Astrocyte (in vitro differentiated cells and primary cell): Measurements from ENCODE around the gene S100A9. TPM values are rescaled to one million over a fixed set of nuclear protein-coding genes. Genes with fewer than 3 reads are reported as not detected.

Experiments
- DNase-seq: peaks from one replicate; pipeline ENCODE4 v3.0.0-alpha.2; 2010; ENCODE audit warnings: low read depth
- FAIRE-seq: peaks from 2 replicates; lab custom pipeline; 2011; peaks lifted over from hg19 to GRCh38; lab: Jason Lieb, UNC
- H2AFZ ChIP-seq: 2 replicates; pipeline ENCODE4 v1.6.0; 2012; ENCODE audit warnings: low read depth, low read length, inconsistent platforms
- H3K27ac ChIP-seq: 2 replicates; pipeline ENCODE4 v1.5.1; 2011; ENCODE audit warnings: low read depth, low read length, inconsistent platforms
- H3K27me3 ChIP-seq: 2 replicates; pipeline ENCODE4 v1.6.0; 2011; ENCODE audit warnings: low read length, inconsistent platforms; ENCODE audit not compliant: insufficient read depth
- H3K36me3 ChIP-seq: 2 replicates; pipeline ENCODE4 v1.5.1; 2011; ENCODE audit warnings: low read length, inconsistent platforms; ENCODE audit not compliant: insufficient read depth
- H3K4me1 ChIP-seq: 2 replicates; pipeline ENCODE4 v1.5.1; 2011; ENCODE audit warnings: low read length, inconsistent platforms; ENCODE audit not compliant: insufficient read depth
- H3K4me2 ChIP-seq: 2 replicates; pipeline ENCODE4 v1.6.0; 2012; ENCODE audit warnings: low read length, inconsistent platforms
- H3K4me3 ChIP-seq: 2 replicates; pipeline ENCODE4 v1.5.1; 2011; ENCODE audit warnings: low read depth, mild to moderate bottlenecking, low read length, inconsistent platforms; ENCODE audit not compliant: insufficient read depth
- H3K79me2 ChIP-seq: 2 replicates; pipeline ENCODE4 v1.6.0; 2012; ENCODE audit warnings: mild to moderate bottlenecking, low read length, inconsistent platforms; ENCODE audit not compliant: insufficient read depth
- H3K9ac ChIP-seq: 2 replicates; pipeline ENCODE4 v1.6.0; 2012; ENCODE audit warnings: mild to moderate bottlenecking, low read length, inconsistent platforms
- H3K9me3 ChIP-seq: 2 replicates; pipeline ENCODE4 v1.5.1; 2012; ENCODE audit warnings: low read depth, mild to moderate bottlenecking, low read length, inconsistent platforms; ENCODE audit not compliant: insufficient read depth
- H4K20me1 ChIP-seq: 2 replicates; pipeline ENCODE4 v1.6.0; 2012; ENCODE audit warnings: low read length, inconsistent platforms; ENCODE audit not compliant: insufficient read depth
- H3K27ac Mint-ChIP-seq: one replicate; pipeline ENCODE4 v1.8.0; 2021; ENCODE audit warnings: mild to moderate bottlenecking, mixed read lengths; ENCODE audit not compliant: unreplicated experiment
- H3K27me3 Mint-ChIP-seq: one replicate; pipeline ENCODE4 v1.8.0; 2021; ENCODE audit warnings: low read depth, mixed read lengths; ENCODE audit not compliant: unreplicated experiment
- H3K36me3 Mint-ChIP-seq: one replicate; pipeline ENCODE4 v1.8.0; 2021; ENCODE audit warnings: low read depth, mixed read lengths; ENCODE audit not compliant: unreplicated experiment
- H3K4me1 Mint-ChIP-seq: one replicate; pipeline ENCODE4 v1.8.0; 2021; ENCODE audit warnings: low read depth, mixed read lengths; ENCODE audit not compliant: unreplicated experiment
- H3K4me3 Mint-ChIP-seq: one replicate; pipeline ENCODE4 v1.8.0; 2021; ENCODE audit warnings: mild to moderate bottlenecking, moderate library complexity, mixed read lengths; ENCODE audit not compliant: unreplicated experiment
- H3K9me3 Mint-ChIP-seq: one replicate; pipeline ENCODE4 v1.8.0; 2021; ENCODE audit warnings: mild to moderate bottlenecking, mixed read lengths; ENCODE audit not compliant: unreplicated experiment
- CTCF ChIP-seq: IDR thresholded peaks from 2 replicates; pipeline ENCODE4 v1.5.1; 2011; ENCODE audit warnings: low read depth, mild to moderate bottlenecking, inconsistent platforms, low read length, moderate library complexity; ENCODE audit not compliant: insufficient read depth
- EZH2 ChIP-seq: IDR thresholded peaks from 2 replicates; pipeline ENCODE4 v1.6.1; 2012; ENCODE audit warnings: mild to moderate bottlenecking, low read length, inconsistent platforms; ENCODE audit not compliant: insufficient read depth
- total RNA-seq: library from RNA; stranded (reverse); gene quantifications from 2 replicates; pipeline ENCODE4 v1.2.1, GENCODE V29; 2021

The S100A9 gene
- total RNA-seq, 1 donor from 2014 or later = 1.8 TPM

DNA sequence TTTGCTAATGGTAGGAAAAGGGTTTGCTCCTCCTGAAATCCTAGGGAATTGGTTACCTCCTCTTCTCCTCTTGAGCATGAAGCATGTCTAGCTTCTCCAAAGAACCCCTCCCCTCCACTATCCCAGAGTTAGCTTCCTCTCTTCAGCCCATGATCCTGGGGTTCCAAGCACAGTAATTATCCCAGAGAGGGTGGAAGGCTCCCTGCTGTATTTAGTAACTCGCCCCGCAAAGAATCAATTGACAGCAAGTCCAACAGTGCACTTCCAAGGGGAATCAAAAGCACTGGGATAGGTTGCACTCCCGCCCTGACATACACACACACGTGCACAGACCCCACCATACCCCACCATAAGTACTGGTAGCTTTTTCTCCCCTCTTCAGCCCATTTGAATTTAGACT lies 30.1 kb downstream of the S100A9 start:
- no peak overlapping the region for H2AFZ ChIP-seq
- no peaks in the 10 kb centered on the region for H3K9me3 Mint-ChIP-seq
- H3K79me2 ChIP-seq = no peaks in the 10 kb centered on the region
- no peaks in the 10 kb centered on the region for H3K36me3 ChIP-seq
- no peak overlapping the region for H3K27ac Mint-ChIP-seq
- H4K20me1 ChIP-seq = no peaks in the 10 kb centered on the region
- FAIRE-seq = no peak
- no peaks in the 10 kb centered on the region for H3K9me3 ChIP-seq
- no peak overlapping the region for H3K4me3 ChIP-seq
- H3K4me1 Mint-ChIP-seq = no peaks in the 10 kb centered on the region
- no peak overlapping the region for H3K9ac ChIP-seq
- no peak overlapping the region for H3K27ac ChIP-seq
- H3K4me3 Mint-ChIP-seq = no peak overlapping the region
- no peaks in the 10 kb centered on the region for H3K36me3 Mint-ChIP-seq
- H3K27me3 Mint-ChIP-seq = peaks cover 47% of the 10 kb centered on the region
- no peak overlapping the region for H3K4me2 ChIP-seq
- no peak for DNase-seq
- H3K27me3 ChIP-seq = no peaks in the 10 kb centered on the region
- no peak for TF ChIP-seq EZH2
- no peak for TF ChIP-seq CTCF
- no peaks in the 10 kb centered on the region for H3K4me1 ChIP-seq

- Mint-ChIP-seq H3K9me3 (no peaks in the 10 kb centered on the region), H3K4me1 (no peaks in the 10 kb centered on the region), H3K27ac (no peak overlapping the region), H3K27me3 (peaks cover 50% of the 10 kb centered on the region), H3K36me3 (no peaks in the 10 kb centered on the region), H3K4me3 (no peak overlapping the region)
- H3K4me3 ChIP-seq = no peak overlapping the region
- TF ChIP-seq EZH2 (no peak), CTCF (no peak)
- FAIRE-seq (no peak), DNase-seq (no peak)
- H3K9me3 ChIP-seq = no peaks in the 10 kb centered on the region
- no peak overlapping the region for H3K27ac ChIP-seq
- H3K27me3 ChIP-seq = no peaks in the 10 kb centered on the region
- no peak overlapping the region for H3K4me2 ChIP-seq
- H3K79me2 ChIP-seq = no peaks in the 10 kb centered on the region
- H3K4me1 ChIP-seq = no peaks in the 10 kb centered on the region
- H2AFZ ChIP-seq = no peak overlapping the region
- H3K9ac ChIP-seq = no peak overlapping the region
- no peaks in the 10 kb centered on the region for H4K20me1 ChIP-seq
- H3K36me3 ChIP-seq = no peaks in the 10 kb centered on the region
Observed at GRCh38 chr1:153389401-153389800, 31.7 kb downstream of the S100A9 start.

GRCh38 chr1:153389973-153390879 lies 32.6 kb downstream of the S100A9 start:
- Histone ChIP-seq H3K9ac (no peak overlapping the region), H2AFZ (no peak overlapping the region), H3K36me3 (no peaks in the 10 kb centered on the region), H3K4me1 (no peaks in the 10 kb centered on the region), H3K27ac (no peak overlapping the region), H4K20me1 (no peaks in the 10 kb centered on the region), H3K9me3 (no peaks in the 10 kb centered on the region), H3K79me2 (no peaks in the 10 kb centered on the region), H3K4me3 (no peak overlapping the region), H3K27me3 (no peaks in the 10 kb centered on the region), H3K4me2 (no peak overlapping the region)
- DNase-seq = no peak
- Mint-ChIP-seq H3K4me1 (no peaks in the 10 kb centered on the region), H3K27ac (no peak overlapping the region), H3K4me3 (no peak overlapping the region), H3K27me3 (peaks cover 54% of the 10 kb centered on the region), H3K9me3 (no peaks in the 10 kb centered on the region), H3K36me3 (no peaks in the 10 kb centered on the region)
- no peak for FAIRE-seq
- TF ChIP-seq EZH2 (no peak), CTCF (no peak)
